ENCODE data around the gene E2F3. TPM values are rescaled to one million over a fixed set of nuclear protein-coding genes. Genes with fewer than 3 reads are reported as not detected.

The E2F3 gene
- total RNA-seq (2021), result 29.2 to 30.2 TPM (median 30.0 TPM) in 3 replicates
- percentile 95 among the genes with signal in this experiment for Bru-seq, nascent RNA
- long read RNA-seq, experiment 1, full-length matches to known transcripts, result 9 of 109 reads
- long read RNA-seq, experiment 1, partial matches to known transcripts, result 13 of 109 reads
- long read RNA-seq, experiment 1, other reads (novel, unspliced or antisense), result 87 of 109 reads
- long read RNA-seq, experiment 2, full-length matches to known transcripts, result 1 of 56 reads
- long read RNA-seq, experiment 2, partial matches to known transcripts, result 5 of 56 reads
- long read RNA-seq, experiment 2, other reads (novel, unspliced or antisense), result 50 of 56 reads
- long read RNA-seq, experiment 3, full-length matches to known transcripts, result 1 of 3 reads
- long read RNA-seq, experiment 3, partial matches to known transcripts, result 0 of 3 reads
- long read RNA-seq, experiment 3, other reads (novel, unspliced or antisense), result 2 of 3 reads

- ChIA-PET CTCF (interaction anchor here (0.6 to 1.7 kb wide), 6 partner anchors 9 to 309 kb away, joined by 3 to 6 read pairs (median 4); no protein-coding TSS in a partner anchor), POLR2A (interaction anchor here (0.7 kb wide), 1 partner anchor 102 kb away, joined by 3 read pairs; no protein-coding TSS in a partner anchor)
- peaks cover 13% of the 10 kb centered on the region for H3K36me3 Mint-ChIP-seq
- peaks cover 20% of the 10 kb centered on the region for H3K4me1 Mint-ChIP-seq
- ATAC-seq (peak; percentile 90), DNase-seq (ENCODE audit: low spot score) (peak; percentile 99)
- H3K9me3 Mint-ChIP-seq, result no peaks in the 10 kb centered on the region
- peak within 1 kb of the TSS; percentile 97 for H3K27ac Mint-ChIP-seq
- peak within 1 kb of the TSS; percentile 96 for H3K4me3 Mint-ChIP-seq
- H3K27me3 Mint-ChIP-seq (ENCODE audit: low read depth), result peaks cover 4% of the 10 kb centered on the region
- TF ChIP-seq OVOL2 (CRISPR knock-in tag; IDR thresholded peaks at IDR 0.05; ENCODE audit: borderline replicate concordance) (no peak), E2F4 (CRISPR knock-in tag; IDR thresholded peaks at IDR 0.05; ENCODE audit: borderline replicate concordance, low read depth) (peak; percentile 98), SMAD3 (CRISPR knock-in tag; IDR thresholded peaks at IDR 0.05; ENCODE audit: borderline replicate concordance) (peak; percentile 90; the same call in 1 of the 2 replicates), SP1 (CRISPR knock-in tag; conservative IDR thresholded peaks at IDR 0.05) (peak; percentile 91), ZNF671 (CRISPR knock-in tag; IDR thresholded peaks at IDR 0.05) (no peak), ARID4B (CRISPR knock-in tag; IDR thresholded peaks at IDR 0.05; ENCODE audit: borderline replicate concordance) (peak; percentile 86; the same call in 1 of the 2 replicates), MAX (CRISPR knock-in tag; IDR thresholded peaks at IDR 0.05) (peak; percentile 50; the same call in 1 of the 2 replicates), HMGA2 (CRISPR knock-in tag; IDR thresholded peaks at IDR 0.05) (no peak), NR2C2 (CRISPR knock-in tag; IDR thresholded peaks at IDR 0.05) (peak; percentile 65; the same call in 1 of the 2 replicates), MLX (CRISPR knock-in tag; IDR thresholded peaks at IDR 0.05) (peak; percentile 36; the same call in 1 of the 2 replicates), GTF2I (CRISPR knock-in tag; conservative IDR thresholded peaks at IDR 0.05) (no peak), ATF6 (CRISPR knock-in tag; IDR thresholded peaks at IDR 0.05) (0 out of 2 replicates have a peak, but pooled peaks have one; percentile 26), ATF2 (CRISPR knock-in tag; IDR thresholded peaks at IDR 0.05; ENCODE audit: borderline replicate concordance, low read depth) (no peak), ZNF138 (CRISPR knock-in tag; conservative IDR thresholded peaks at IDR 0.05) (no peak), NR3C1 (CRISPR knock-in tag; conservative IDR thresholded peaks at IDR 0.05; ENCODE audit: low read depth) (no peak), ZNF512 (CRISPR knock-in tag; IDR thresholded peaks at IDR 0.05; ENCODE audit: borderline replicate concordance) (no peak), PREB (CRISPR knock-in tag; IDR thresholded peaks at IDR 0.05; ENCODE audit: borderline replicate concordance) (0 out of 2 replicates have a peak, but pooled peaks have one; percentile 72), ZBTB43 (CRISPR knock-in tag; IDR thresholded peaks at IDR 0.05) (peak; percentile 86)
Measured at GRCh38 chr6:20401205-20402091, at the start of gene E2F3. Gene E2F3 (plus strand): TSS chr6:20401879. CDS start chr6:20402233, 354 bp downstream.

Data from WTC11 (cell line).